PC-3 (cell line): Measurements from ENCODE around the gene OLIG2.

Source experiments
- CTCF ChIP-seq: fragments of 300-600 bp; sonication (generic); conservative IDR thresholded peaks from 2 replicates; pipeline ENCODE4 v1.5.1; 2017; ENCODE audit warnings: antibody characterized with exemption, low read depth, mild to moderate bottlenecking, low read length
- EZH2 ChIP-seq: fragments of 300-600 bp; sonication (generic); IDR thresholded peaks from one replicate; pipeline ENCODE4 v1.6.1; 2017; ENCODE audit warnings: antibody characterized with exemption, mild to moderate bottlenecking, low read length; ENCODE audit not compliant: unreplicated experiment
- EZH2phosphoT487 ChIP-seq: fragments of 300-600 bp; sonication (generic); IDR thresholded peaks from 2 replicates; pipeline ENCODE4 v1.6.1; 2018; ENCODE audit warnings: mild to moderate bottlenecking, antibody characterized with exemption, low read length, borderline replicate concordance

- TF ChIP-seq CTCF (no peak), EZH2phosphoT487 (no peak), EZH2 (no peak)
Measured at GRCh38 chr21:33053951-33054350, 28.2 kb downstream of the OLIG2 start.
